GM12864 (cell line): ENCODE results near the gene COASY.
A peak's percentile ranks its signal among the peaks of the same experiment; 100 is the strongest.

ENCODE experiments used
- DNase-seq: peaks from one replicate; pipeline ENCODE4 v3.0.0-alpha.2; 2011; ENCODE audit warnings: low read depth
- H3K4me3 ChIP-seq: 2 replicates; pipeline ENCODE4 v1.5.1; 2011; ENCODE audit warnings: mild to moderate bottlenecking, low read depth, low read length, control low read depth
- CTCF ChIP-seq: IDR thresholded peaks from 2 replicates; pipeline ENCODE4 v1.5.1; 2011; ENCODE audit warnings: low read depth, mild to moderate bottlenecking, moderate library complexity, low read length, control low read depth, inconsistent platforms; ENCODE audit errors: missing control alignments

Gene COASY

GRCh38 chr17:42586514-42587230 lies 24.7 kb downstream of the COASY start:
- DNase-seq = no peak
- no peak for TF ChIP-seq CTCF
- peak overlapping the region; percentile 22 for H3K4me3 ChIP-seq

- no peak overlapping the region for H3K4me3 ChIP-seq
- no peak for DNase-seq
- TF ChIP-seq CTCF = no peak
These were observed 28.9 kb downstream of the COASY start for GRCh38 chr17:42590886-42591285.

DNA sequence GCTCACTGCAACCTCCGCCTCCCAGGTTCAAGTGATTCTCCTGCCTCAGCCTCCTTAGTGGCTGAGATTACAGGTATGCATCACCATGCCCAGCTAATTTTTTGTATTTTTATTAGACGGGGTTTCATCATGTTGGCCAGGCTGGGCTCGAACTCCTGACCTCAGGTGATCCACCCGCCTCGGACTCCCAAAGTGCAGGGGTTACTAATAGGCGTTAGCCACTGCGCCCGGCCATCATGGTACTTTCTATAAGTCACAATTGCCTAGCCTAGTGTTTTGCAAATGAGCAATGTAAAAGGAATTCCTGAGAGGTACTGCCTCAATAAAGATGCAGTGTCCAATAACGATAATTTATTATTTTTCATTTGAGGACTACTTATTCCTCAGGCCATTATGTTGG lies 29.5 kb downstream of the COASY start:
- TF ChIP-seq CTCF = no peak
- no peak for DNase-seq
- no peak overlapping the region for H3K4me3 ChIP-seq

DNA sequence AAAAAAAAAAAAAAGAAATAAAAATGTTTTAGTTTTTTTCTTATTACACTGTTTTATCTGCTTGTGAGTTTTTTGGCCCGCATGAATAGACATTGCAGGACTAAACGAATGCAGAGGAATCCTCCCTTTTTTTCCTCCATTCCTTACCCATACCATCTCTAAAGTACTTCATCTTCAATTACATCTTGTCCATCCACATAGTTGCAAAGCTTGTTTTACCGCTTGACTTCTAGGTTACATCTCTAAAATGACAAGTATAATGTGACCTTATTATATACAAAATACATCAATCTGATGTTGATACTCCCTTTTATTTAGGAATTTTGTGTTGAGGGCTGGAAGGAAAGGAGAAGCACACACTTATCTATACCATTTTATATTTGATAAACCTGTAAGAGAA lies 34.4 kb downstream of the COASY start:
- no peak overlapping the region for H3K4me3 ChIP-seq
- no peak for TF ChIP-seq CTCF
- DNase-seq = no peak

DNA sequence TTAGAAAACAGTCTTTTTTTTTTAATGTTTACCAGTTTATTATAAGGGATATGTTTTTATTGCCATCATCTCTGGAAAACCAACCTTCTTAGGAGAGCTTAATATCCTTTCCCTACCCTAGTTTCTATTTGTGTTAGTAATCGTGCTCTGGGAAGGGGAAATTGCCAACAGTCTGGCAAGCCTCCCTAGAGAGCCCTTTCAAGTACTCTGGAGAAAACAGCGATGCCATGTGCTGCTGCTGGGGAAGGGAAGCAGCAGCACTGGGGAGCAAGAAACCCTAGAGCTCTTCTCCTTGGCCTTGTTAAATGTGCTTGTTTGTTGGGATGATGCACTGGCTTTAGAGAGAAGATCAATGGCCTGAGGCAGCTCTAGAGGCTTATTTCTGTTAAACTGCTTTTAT lies 37.0 kb downstream of the COASY start:
- TF ChIP-seq CTCF = no peak
- DNase-seq = no peak
- H3K4me3 ChIP-seq = no peak overlapping the region

GRCh38 chr17:42603318-42603717 lies 41.4 kb downstream of the COASY start:
- no peak for TF ChIP-seq CTCF
- no peak overlapping the region for H3K4me3 ChIP-seq
- no peak for DNase-seq

DNA sequence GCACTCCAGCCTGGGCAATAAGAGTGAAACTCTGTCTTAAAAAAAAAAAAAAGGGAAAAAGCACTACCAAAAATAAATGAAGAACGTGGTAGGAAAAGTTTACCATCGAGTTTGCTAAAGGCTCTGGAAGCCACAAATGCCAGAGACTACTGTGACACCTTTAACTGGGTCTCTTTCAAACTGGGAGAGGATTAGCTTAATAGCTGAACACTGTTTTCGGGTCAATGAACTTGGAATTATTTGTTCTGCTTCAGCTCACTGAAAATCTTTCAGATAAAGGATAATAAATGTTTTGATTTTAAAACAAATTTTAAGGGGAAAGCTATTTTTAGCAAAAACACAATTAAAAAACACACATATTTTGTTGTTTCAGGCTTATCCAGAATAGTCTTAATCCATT lies 45.8 kb downstream of the COASY start:
- H3K4me3 ChIP-seq = peak overlapping the region; percentile 94; the same call in 1 of the 2 replicates
- no peak for TF ChIP-seq CTCF
- no peak for DNase-seq
